Measurements from ENCODE around the gene PLXNB3.

The PLXNB3 gene

DNA sequence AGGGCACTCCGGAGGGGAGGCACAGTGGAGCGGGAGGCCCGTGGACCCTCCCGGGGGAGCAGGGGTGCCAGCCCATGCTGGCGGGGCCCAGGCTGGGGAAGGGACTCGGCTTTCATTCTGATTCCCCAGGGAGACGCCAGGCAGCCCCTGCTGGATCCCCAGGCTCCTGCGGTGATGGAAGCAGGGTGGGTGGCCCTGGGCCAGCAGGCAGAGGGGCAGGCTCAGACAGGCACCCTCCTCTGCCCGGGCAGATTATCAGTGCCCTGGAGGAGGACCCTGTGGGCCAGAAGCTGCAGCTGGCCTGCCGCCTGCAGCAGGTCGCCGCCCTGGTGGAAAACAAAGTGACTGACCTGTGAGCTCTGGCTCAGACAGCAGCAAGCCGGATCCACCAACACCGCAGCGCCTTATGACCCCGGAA lies 14.6 kb downstream of the PLXNB3 start:
- H3K4me3 ChIP-seq (ENCODE audit: low read depth, low read length) = no peak overlapping the region
- in situ Hi-C loops (cut with HindIII; ENCODE audit: low sequenced_read_pairs) = no loop called here
- TF ChIP-seq CTCF (IDR thresholded peaks at IDR 0.05; ENCODE audit: low read depth, low read length) = no peak
- DNase-seq (ENCODE audit: low read depth, low spot score) = no peak

DNA sequence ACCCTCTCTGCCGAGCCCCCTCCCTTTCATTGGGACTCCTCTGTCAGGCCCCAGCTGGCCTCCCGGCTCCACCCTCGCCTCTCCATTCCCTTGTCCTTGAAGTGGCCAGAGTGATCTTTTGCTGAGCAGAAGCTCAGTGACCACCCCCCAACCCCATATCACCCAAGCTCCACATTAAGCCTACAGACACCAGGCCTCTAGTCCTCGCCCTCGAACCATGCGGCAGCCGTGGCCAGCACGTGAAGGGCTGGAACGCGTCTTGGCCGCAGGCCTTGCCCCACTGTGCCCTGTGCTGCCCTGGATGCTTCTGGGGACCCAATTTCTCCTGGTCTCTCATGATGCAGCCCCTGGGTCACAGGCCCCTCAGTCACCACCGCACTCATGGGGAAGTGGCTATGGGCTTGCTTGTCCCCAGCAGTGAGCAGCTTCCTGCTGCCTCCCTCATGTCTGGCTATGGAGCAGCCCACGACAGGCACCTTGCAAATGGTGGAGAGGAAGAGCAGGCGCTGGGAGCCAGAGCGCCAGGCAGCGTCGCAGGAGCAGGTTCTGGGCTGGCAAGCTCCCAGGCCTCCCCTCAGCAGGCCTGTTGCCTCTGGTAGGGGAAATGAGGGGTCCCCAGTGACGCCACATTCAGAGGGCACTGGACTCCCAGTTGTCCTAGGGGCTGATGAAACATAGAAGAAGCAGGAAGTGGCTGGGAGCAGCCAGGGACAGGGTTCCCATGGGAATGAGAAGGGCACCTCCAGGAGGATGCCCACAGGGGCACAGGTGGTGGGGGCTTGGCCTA lies 16.0 kb downstream of the PLXNB3 start:
- H3K4me3 ChIP-seq (ENCODE audit: low read depth, low read length) = no peak overlapping the region
- no peak for TF ChIP-seq CTCF (IDR thresholded peaks at IDR 0.05; ENCODE audit: low read depth, low read length)
- in situ Hi-C loops (cut with HindIII; ENCODE audit: low sequenced_read_pairs) = no loop called here
- DNase-seq (ENCODE audit: low read depth, low spot score) = no peak

- H3K4me3 ChIP-seq (ENCODE audit: low read depth, low read length) = no peak within 1 kb of the TSS
- in situ Hi-C loops (cut with HindIII; ENCODE audit: low sequenced_read_pairs) = no loop called here
- no peak for TF ChIP-seq CTCF (IDR thresholded peaks at IDR 0.05; ENCODE audit: low read depth, low read length)
- DNase-seq (ENCODE audit: low read depth, low spot score) = peak; percentile 16
These were observed 16.8 kb downstream of the PLXNB3 start, which contains the start of gene SRPK3 for GRCh38 chrX:153780678-153781427. Gene SRPK3 (plus strand): TSS chrX:153781041. CDS start chrX:153781087, 46 bp downstream.

DNA sequence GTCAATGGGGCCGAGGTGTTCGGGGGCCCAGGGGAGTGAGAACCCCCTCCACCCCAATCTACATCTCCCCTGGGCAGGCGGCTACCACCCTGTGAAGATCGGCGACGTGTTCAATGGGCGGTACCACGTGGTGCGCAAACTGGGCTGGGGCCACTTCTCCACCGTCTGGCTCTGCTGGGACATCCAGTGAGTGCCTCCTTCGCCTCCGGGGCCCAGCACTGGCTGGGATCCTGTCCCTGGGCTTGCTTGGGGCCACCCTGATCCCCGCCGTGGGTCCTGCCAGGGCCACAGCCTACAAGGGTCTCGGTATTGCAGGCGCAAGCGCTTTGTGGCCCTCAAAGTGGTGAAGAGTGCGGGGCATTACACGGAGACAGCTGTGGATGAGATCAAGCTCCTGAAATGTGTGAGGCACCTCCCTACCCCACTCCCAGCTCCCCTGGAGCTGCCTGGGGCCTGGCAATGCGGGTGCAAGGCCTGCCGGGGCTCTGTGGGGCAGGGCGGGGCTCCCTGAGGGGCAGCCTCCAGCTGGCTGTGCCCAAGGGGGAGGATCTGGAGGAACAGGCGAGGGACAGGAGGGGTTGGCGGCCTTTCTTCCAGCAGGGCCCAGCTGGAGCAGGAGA lies 17.5 kb downstream of the PLXNB3 start:
- TF ChIP-seq CTCF (IDR thresholded peaks at IDR 0.05; ENCODE audit: low read depth, low read length) = no peak
- DNase-seq (ENCODE audit: low read depth, low spot score) = no peak
- in situ Hi-C loops (cut with HindIII; ENCODE audit: low sequenced_read_pairs) = no loop called here
- no peak overlapping the region for H3K4me3 ChIP-seq (ENCODE audit: low read depth, low read length)

DNA sequence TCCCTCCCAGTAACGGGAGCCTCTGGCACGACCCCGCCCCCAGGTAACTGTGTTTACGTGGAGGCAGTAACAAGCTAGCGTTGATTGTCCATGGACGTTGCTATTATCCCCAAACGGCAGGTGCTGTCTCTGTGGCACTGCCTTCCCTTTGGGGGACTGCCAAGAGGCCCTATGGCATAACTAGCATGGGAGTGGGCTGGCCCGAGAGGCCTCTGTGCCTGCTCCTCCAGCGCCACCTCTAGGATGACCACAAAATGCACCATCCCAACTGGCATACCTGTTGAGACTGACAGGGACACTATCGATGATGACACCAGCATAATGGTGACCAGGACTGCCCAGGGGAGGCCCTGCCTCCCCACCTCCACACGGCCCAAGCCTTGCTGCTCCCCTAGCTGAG lies 18.3 kb downstream of the PLXNB3 start:
- no peak overlapping the region for H3K4me3 ChIP-seq (ENCODE audit: low read depth, low read length)
- TF ChIP-seq CTCF (IDR thresholded peaks at IDR 0.05; ENCODE audit: low read depth, low read length) = peak; percentile 6
- no peak for DNase-seq (ENCODE audit: low read depth, low spot score)
- in situ Hi-C loops (cut with HindIII; ENCODE audit: low sequenced_read_pairs) = no loop called here

DNA sequence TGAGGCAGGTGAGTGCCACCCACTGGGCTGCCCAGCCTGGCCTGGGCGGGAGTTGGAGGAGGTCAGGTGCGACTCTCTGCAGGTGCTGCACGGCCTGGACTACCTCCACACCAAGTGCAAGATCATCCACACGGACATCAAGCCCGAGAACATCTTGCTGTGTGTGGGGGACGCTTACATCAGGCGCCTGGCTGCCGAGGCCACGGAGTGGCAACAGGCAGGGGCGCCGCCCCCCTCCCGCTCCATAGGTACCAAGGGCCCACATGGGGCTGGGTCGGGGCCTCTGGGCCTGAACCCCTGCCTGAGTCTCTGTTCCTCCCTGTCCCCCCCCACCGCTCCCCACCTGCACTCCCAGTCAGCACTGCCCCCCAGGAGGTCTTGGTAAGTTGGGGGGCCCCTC lies 18.8 kb downstream of the PLXNB3 start:
- TF ChIP-seq CTCF (IDR thresholded peaks at IDR 0.05; ENCODE audit: low read depth, low read length) = no peak
- no peak overlapping the region for H3K4me3 ChIP-seq (ENCODE audit: low read depth, low read length)
- in situ Hi-C loops (cut with HindIII; ENCODE audit: low sequenced_read_pairs) = no loop called here
- no peak for DNase-seq (ENCODE audit: low read depth, low spot score)
